LNCaP clone FGC (cell line): ENCODE measurements around the gene ABCA7.

Experiments
- DNase-seq: peaks from one replicate; pipeline ENCODE4 v3.0.0-alpha.2; 2011; ENCODE audit warnings: low read depth
- H3K4me3 ChIP-seq: 2 replicates; pipeline ENCODE4 v1.5.1; 2011; ENCODE audit warnings: mild to moderate bottlenecking, low read depth, low read length, control low read depth
- TF ChIP-seq, protein P1 (sequence below): IDR thresholded peaks from 2 replicates; pipeline ENCODE4 v1.5.1; 2012; ENCODE audit warnings: mild to moderate bottlenecking; ENCODE audit not compliant: control insufficient read depth, insufficient read depth; ENCODE audit errors: extremely low read depth

Gene ABCA7

DNA sequence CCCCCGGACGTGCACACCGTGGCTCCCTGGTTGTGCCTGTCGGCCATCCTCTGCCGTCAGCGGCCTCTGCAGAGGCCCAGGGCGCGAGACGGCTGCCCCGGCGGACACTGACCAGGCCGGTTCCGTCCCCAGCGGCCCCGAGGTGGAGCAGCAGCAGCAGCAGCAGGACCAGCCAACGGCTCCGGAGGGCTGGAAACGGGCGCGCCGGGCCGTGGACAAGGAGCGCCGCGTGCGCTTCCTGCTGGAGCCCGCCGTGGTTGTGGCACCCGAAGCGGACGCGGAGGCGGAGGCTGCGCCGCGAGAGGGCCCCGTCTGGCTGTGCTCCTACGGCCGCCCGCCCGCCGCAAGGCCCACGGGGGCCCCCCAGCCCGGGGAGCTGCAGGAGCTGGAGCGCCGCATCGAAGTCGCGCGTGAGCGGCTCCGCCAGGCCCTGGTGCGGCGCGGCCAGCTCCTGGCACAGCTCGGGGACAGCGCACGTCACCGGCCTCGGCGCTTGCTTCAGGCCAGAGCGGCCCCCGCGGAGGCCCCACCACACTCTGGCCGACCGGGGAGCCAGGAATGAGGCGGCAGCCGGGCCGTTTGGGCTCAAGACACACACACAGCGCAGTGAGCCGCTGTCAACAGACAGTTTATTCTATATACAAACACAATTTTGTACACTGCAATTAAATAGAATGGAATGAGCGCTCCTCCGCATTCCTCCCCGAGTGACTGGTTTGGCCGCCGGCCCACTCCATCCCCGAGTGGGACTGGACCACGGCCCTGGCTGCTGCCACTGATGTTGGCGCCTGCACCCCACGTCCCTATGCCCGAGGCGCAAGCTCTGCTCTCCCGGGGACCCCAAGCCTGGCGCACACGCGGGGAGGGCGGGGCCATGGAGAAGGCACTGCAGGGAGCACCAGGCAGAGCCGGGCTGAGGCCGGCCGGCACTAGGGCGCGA, 30.6 kb upstream of the ABCA7 start:
- H3K4me3 ChIP-seq: no peak overlapping the region
- DNase-seq: no peak
- TF ChIP-seq, protein P1, sequence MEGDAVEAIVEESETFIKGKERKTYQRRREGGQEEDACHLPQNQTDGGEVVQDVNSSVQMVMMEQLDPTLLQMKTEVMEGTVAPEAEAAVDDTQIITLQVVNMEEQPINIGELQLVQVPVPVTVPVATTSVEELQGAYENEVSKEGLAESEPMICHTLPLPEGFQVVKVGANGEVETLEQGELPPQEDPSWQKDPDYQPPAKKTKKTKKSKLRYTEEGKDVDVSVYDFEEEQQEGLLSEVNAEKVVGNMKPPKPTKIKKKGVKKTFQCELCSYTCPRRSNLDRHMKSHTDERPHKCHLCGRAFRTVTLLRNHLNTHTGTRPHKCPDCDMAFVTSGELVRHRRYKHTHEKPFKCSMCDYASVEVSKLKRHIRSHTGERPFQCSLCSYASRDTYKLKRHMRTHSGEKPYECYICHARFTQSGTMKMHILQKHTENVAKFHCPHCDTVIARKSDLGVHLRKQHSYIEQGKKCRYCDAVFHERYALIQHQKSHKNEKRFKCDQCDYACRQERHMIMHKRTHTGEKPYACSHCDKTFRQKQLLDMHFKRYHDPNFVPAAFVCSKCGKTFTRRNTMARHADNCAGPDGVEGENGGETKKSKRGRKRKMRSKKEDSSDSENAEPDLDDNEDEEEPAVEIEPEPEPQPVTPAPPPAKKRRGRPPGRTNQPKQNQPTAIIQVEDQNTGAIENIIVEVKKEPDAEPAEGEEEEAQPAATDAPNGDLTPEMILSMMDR: no peak

DNA sequence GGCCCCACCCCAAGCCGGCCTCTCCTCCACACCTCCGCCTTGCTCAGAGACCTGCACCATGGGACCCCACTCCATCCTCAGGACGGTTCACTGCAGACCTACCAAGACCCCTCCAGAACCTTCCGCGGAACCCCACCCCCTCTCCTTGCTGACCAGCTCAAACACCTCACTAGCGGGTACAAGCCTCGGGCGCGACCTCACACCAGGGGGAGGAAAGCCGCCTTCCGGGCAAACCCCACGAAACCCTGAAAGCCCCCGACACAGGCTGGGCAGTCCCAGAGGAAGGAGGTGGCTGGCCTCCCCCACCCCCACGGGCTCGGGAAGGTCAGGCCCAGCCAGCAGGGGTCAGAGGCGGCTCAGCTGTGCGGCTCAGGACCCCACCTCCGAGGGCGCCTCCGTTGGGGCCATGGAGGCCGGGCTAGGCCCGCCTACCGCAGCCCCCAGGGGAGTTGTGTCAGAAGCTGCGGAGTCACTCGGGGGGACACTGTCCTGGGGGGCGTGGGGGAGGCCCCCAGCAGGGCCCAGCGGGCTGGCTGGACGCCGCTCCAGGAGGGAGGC, 29.8 kb upstream of the ABCA7 start:
- no peak for DNase-seq
- TF ChIP-seq, protein P1: no peak
- H3K4me3 ChIP-seq: no peak overlapping the region

DNA sequence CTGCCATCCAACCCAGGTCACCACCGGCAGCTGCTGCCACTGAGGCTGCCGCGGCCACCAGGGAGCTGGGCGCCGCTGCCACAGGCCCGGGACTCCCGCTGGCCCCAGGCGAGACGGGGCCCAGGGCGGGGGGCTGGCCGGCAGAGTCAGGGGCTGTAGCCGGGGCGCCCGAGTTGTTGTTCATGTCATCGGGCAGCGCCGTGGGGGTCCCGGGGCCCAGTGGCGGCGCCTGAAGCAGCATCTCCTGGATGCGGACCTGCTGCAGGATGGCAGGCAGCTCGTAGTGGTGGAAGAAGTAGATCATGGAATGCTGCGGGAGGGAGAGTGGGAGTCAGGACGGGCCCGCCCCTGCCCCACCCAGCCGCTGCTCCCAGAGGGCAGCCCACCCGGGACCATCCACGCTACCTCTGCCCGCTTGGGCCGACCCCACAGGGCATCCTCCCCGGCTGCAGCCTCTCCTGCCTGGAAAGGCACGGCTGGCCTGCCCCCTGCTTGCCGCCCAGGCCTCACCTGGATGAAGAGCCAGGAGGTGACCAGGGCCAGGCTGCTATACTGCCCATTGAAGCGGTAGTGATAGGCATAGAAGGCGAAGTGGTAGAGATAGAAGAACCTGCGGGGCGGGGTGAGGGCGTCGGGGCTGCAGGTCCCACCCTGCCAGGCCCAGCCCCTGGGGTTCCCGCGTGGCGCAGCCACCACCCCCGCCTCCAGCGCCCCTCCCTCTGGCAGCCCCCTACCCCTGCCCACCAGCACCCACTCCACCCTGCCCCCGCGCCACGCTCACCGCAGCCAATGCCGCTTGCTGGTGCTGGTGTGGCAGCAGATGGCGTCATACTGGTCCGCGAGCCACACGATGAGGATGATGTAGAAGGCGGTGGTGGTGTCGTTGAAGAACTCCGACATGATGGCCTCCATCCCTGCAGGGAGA, 29.1 kb upstream of the ABCA7 start:
- DNase-seq: no peak
- TF ChIP-seq, protein P1: no peak
- H3K4me3 ChIP-seq: no peak overlapping the region

DNA sequence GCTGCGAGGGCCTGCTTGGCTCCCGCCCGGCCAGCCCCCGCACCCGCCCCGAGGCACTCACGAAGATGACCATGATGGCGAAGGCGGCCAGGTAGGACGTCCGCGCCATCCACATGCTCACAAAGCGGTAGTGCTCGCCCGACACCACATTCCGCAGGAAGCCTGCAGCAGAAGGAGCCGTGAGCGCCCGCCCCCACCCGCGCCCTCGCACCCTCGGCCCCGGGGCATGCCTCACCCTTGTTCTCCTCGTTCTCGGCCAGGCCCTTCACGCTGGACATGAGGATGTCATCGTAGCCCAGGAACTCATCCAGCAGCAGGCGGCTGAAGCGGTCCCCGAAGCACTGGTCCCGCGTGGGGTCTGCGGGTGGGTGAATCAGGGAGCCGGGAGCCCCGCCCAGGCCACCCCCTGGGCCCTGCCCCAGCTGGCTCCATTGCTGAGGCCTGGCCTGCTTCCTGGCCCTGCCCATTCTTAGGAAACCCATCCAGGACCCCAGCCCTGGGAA, 28.0 kb upstream of the ABCA7 start:
- no peak overlapping the region for H3K4me3 ChIP-seq
- TF ChIP-seq, protein P1: no peak
- no peak for DNase-seq

DNA sequence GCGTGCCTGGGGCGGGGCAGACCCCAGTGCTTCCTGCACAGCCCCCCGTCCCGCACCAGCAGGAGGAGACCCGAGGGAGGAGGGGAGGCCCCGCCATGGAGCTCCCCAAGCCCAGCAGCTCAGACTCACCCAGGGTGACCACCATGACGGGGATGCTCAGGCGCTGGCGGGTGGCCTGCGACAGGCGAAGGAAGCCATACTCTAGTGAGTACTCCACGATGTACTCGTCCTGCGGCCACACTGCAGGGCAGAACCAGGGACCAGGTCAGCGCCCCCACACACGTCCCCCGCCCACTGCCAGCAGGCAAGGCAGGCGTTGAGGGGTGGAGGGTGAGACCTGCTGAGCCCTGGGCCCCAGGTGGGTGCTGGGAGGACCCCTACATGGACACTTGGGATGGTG, 27.6 kb upstream of the ABCA7 start:
- TF ChIP-seq, protein P1: no peak
- no peak overlapping the region for H3K4me3 ChIP-seq
- no peak for DNase-seq

DNA sequence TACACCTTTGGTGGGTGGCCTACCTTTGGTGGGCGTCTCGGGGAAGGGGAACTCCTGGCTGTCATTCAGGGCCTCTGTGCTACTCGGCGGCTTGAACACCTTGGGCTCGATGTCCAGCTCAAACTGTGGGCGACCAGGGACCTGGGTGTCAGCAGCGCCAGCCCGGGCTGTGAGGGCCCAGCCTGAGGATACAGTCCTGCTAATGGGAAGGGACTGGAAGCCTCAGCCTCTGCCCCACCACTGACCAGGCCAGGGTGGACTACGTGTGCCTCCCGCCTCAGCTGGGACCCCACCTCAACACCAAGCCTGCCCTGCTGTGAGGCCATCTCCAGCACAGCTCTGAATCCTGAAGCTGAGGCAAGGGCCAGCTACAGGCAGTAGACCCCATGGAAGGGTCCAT, 26.7 kb upstream of the ABCA7 start:
- DNase-seq: no peak
- H3K4me3 ChIP-seq: no peak overlapping the region
- TF ChIP-seq, protein P1: no peak
